ENCODE data around the gene SYDE1.

Gene SYDE1

GRCh38 chr19:15124572-15125231 lies 17.5 kb downstream of the SYDE1 start:
- no peak for DNase-seq (ENCODE audit: low read depth in 2 of 2)

- peak; percentile 91 to 97 for DNase-seq (ENCODE audit: low read depth in 2 of 2)
Measured at GRCh38 chr19:15125232-15126067, 18.2 kb downstream of the SYDE1 start.

GRCh38 chr19:15126131-15126910 lies 19.1 kb downstream of the SYDE1 start:
- no peak for DNase-seq (ENCODE audit: low read depth in 2 of 2)

GRCh38 chr19:15128162-15128770 lies 21.1 kb downstream of the SYDE1 start:
- no peak for DNase-seq (ENCODE audit: low read depth in 2 of 2)

- DNase-seq (ENCODE audit: low read depth in 2 of 2), result peak in 1 of 2 experiments; percentile 43
Measured at GRCh38 chr19:15129856-15130585, 22.8 kb downstream of the SYDE1 start.

GRCh38 chr19:15136234-15136954 lies 29.2 kb downstream of the SYDE1 start:
- DNase-seq (ENCODE audit: low read depth in 2 of 2), result no peak

- no peak for DNase-seq (ENCODE audit: low read depth in 2 of 2)
Measured at GRCh38 chr19:15137777-15138176, 30.6 kb downstream of the SYDE1 start.

- no peak for DNase-seq (ENCODE audit: low read depth in 2 of 2)
Measured at GRCh38 chr19:15138427-15138826, 31.2 kb downstream of the SYDE1 start.

GRCh38 chr19:15141143-15141542 lies 33.9 kb downstream of the SYDE1 start:
- no peak for DNase-seq (ENCODE audit: low read depth in 2 of 2)

GRCh38 chr19:15142313-15142712 lies 35.1 kb downstream of the SYDE1 start:
- DNase-seq (ENCODE audit: low read depth in 2 of 2), result no peak

GRCh38 chr19:15144046-15144646 lies 36.9 kb downstream of the SYDE1 start:
- DNase-seq (ENCODE audit: low read depth in 2 of 2), result no peak

- no peak for DNase-seq (ENCODE audit: low read depth in 2 of 2)
Measured at GRCh38 chr19:15147090-15147489, 39.9 kb downstream of the SYDE1 start.

- no peak for DNase-seq (ENCODE audit: low read depth in 2 of 2)
Measured at GRCh38 chr19:15149737-15150136, 42.5 kb downstream of the SYDE1 start.

- DNase-seq (ENCODE audit: low read depth in 2 of 2), result peak in 1 of 2 experiments; percentile 31
Measured at GRCh38 chr19:15154002-15154612, 46.9 kb downstream of the SYDE1 start.

- no peak for DNase-seq (ENCODE audit: low read depth in 2 of 2)
Measured at GRCh38 chr19:15155296-15155695, 48.1 kb downstream of the SYDE1 start.

GRCh38 chr19:15156391-15156790 lies 49.2 kb downstream of the SYDE1 start:
- DNase-seq (ENCODE audit: low read depth in 2 of 2), result no peak

GRCh38 chr19:15159251-15159650 lies 52.0 kb downstream of the SYDE1 start:
- DNase-seq (ENCODE audit: low read depth in 2 of 2), result no peak

GRCh38 chr19:15161028-15161984 lies 54.1 kb downstream of the SYDE1 start:
- DNase-seq (ENCODE audit: low read depth in 2 of 2), result no peak

Data from stimulated activated CD4-positive, alpha-beta T cell treated with anti-CD3 and anti-CD28 coated beads, Interleukin-12 subunit alpha, Interleukin-12 subunit beta, amount 100 ng/mL, for 24 hours (primary cell).